Activated T-cell treated with anti-CD3 and anti-CD28 coated beads, Interleukin-2, amount 50 U/mL, for 1 hour (primary cell): ENCODE results near the gene ERFE.
A peak's percentile ranks its signal among the peaks of the same experiment; 100 is the strongest.
"Not testable (repeated sequence)": the region's sequence is repeated elsewhere in the genome, so short reads cannot be mapped to it uniquely, and the experiment has no call there.

Experiments
- DNase-seq: peaks from one replicate; pipeline ENCODE4 v3.0.0-alpha.2; 2020

Gene ERFE

DNA sequence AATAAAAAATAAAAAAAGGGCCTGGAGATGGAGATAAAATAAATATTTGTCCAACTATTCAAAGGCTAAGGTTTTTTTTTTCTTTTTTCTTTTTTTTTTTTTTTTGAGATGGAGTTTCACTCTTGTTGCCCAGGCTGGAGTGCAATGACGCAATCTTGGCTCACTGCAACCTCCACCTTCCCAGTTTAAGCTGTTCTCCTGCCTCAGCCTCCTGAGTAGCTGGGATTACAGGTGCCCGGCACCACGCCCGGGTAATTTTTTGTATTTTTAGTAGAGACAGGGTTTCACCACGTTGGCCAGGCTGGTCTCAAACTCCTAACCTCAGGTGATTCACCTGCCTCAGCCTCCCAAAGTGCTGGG, 12.3 kb downstream of the ERFE start:
- DNase-seq: not testable (repeated sequence)

DNA sequence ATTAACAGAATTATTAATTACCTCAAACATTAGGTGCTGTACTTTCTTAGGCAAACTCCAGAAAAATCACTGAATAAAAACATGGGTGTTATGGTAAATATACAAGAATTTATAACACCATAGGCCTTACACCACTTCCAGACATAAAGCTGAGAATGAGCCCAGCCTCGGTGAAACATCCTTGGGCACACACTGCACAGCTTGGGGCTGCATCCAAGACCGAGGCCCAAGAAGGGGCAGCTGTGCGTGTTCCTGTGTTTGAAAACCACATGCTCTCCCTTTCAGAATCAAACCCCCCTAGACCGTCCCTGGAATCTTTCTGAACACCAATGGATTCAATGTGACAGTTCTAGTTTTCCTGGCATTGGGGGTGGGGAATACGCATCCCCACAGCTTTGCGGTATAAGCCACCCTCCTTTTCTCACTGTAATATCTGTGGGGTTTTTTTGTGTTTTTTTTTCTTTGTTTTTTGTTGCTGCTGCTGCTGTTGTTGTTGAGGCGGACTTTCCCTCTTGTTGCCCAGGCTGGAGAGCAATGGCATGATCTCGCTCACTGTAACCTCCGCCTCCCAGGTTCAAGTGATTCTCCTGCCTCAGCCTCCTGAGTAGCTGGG, 12.9 kb downstream of the ERFE start:
- no peak for DNase-seq

DNA sequence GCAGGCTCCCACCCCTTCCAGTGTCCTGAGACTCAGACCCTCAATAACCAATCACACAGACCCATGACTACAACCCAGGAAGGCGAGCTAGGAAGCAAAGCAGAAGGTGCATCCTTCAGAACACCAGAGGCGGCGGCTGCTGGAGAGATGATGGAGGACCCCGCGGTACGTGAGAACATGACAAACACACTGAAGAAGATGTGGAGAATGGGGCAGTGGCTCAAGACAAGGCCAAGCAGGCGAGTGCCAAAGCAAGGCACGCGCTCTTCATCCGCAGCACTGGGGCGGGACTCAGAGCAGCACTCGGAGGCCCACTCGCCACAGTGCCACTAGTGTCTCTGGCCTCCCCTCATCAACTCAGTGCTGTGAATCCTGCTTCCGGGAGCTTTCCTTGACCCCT, 13.7 kb downstream of the ERFE start:
- no peak for DNase-seq

DNA sequence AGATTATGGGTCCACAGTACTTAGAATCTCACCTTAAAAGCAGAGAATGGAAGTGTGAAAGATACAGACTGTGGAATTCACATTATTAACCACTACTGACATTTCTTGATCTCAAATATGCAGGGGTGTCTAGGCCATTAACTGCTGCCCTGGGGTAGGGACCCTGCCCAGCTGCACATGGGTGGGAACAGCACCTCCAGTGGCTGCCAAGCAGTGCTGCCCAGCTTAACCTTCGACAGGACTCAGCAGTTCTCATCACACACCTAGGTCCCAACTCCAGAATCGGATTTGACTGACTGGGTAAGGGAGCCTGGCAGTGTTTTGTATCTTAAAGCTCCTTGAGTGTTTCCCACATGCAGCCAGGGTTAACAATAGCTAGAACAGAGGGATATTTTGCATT, 14.9 kb downstream of the ERFE start:
- DNase-seq: no peak

DNA sequence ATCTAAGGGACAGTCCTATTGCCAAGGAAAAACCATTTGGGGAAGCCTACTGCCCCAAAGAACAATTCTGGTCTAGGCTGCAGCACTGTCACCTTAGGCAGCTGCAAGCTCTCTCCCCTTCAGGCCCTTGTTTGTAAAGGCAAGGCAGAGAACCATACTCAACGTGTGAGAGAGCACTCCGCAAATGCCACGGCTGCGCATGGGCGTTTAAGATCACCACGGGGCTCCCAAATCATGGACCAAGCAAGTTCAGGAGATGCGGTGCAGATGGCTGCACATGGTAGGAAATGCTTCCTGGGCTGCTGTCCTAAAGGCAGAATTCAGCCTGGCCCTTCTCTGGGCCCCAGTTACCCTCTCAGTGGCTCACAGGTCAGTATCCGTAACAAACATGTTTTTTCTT, 15.5 kb downstream of the ERFE start:
- no peak for DNase-seq

DNA sequence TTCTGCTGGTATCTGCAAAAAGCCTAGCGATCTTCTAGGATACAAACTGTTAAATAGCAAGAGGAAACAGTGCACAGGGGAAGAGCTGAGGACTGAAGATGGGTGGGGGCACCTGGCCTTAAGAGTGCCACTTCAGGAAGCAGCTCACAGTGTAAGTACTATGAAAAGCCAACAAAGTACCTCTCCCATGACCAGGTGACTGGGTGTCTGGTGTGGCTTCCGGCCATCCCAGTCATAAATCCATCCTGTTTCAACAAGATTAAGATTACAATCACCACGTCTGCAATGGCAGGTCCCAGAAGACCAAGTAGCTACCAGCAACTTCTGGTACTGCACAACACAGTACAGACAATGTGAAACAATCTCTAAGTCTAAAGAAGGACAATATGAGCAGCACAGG, 15.9 kb downstream of the ERFE start:
- no peak for DNase-seq

DNA sequence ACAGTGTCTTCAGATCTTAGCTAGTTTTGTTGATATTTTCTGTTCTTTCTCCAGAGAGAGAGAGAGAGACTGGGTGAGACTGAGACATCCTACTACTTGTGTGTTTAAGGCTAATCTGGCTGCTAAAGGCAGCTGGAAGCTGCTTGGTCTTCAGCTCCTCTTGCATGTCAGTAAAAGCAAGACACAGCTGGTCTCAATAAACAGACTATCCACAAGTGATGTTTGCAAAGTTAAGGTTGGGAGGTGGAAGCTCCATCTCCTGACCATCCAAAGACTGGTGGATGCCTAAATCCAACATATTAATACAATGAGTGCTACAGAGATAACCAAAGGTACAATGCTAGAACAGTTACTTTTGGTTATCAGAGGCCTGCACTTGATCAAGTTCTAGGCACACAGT, 17.8 kb downstream of the ERFE start:
- no peak for DNase-seq

DNA sequence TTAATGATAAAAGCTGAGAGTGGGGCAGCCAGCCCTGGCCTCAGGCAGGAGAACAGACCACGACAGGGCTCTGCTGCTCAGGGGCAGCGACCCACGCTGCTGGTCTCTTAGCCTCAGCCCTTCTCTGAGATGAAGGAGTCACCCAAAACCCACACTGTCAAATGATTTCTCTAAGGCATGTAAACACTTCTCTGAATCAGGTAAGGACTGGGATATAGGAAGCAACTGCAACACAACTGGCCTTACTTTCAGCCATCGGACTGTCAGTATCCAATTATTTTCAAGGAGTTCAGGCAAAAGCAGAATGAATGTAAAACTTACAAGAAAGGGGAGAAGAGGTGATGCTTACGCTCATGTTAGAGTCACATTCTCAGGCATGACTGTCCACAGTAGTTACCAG, 21.8 kb downstream of the ERFE start:
- no peak for DNase-seq

DNA sequence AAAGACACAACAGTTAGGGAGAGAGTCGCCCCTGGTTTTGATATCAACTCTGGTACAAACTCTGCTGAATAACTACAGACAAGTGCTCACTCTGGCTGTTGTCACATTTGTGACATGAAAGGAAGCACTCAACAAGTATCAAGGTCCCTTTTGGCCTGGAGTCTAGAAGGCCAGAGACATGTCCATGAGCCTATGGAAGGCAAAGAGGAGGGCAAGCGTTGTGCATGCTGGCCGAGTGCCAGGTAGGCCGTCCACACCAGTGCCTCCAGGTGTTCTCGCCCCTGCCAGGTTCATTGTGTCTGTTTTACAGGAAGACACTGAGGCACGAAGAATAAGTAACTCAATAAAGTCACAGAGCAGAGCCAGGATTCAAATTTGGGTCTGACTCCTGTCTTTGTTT, 23.6 kb downstream of the ERFE start:
- no peak for DNase-seq

DNA sequence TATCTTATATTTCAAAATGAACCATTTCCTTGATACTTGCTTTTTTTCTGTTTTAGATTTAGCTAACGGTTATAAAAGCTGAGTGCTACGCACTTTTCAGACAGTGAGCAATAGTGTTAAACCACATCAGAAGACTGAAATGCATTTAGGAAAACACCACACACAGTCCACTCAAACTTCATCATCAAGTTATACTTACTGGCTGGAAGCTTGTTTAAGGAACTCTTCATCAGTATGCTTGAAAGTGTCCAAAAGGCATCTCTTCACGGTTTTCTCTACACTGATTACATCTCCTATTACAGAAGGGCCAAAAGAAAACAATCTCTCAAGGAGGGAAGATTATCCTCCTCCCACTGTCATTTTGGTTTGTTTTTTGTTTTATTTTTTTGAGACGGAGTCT, 25.1 kb downstream of the ERFE start:
- DNase-seq: no peak

DNA sequence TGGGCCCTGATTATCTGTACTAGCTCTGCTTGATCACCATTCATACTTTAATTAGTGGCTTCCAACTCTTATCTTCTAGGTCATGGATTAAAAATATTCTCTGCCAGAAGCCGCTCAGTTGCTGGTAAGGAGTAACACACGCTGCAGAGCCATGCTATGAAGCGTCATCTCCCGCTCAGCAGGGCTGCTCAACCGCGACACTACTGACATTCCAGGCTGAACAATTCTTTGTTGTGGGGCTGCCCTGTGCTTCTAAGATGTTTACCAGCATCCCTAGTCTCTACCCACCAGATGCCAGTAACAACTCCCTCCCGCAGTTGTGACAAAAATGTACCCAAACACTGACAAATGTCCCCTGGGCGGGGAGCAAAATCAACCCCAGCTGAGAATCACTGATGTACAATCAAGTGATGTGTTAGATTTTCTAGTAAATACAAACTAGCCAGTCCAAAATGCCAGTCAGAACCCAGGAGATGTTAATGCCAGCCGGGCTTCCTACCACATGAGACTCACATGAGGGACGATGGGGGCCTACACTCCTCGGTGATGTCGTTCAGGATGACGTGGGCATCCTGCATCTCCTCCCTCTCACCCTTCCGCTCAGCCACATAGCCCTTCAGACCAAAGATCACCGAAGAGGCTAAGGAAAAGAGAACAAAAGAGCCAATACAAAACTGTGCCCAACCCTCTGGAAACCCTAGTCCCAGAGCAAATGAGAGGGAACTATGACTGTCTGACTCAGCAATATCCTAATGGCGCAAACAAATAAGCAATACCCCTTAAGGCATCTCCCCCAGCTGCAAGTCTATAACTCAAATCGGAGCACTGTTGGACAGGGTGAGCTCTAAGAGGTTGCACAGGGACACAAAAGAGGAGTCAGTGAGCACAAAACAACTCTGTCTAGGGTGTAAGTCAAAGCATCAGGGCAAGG, 29.1 kb downstream of the ERFE start:
- no peak for DNase-seq

DNA sequence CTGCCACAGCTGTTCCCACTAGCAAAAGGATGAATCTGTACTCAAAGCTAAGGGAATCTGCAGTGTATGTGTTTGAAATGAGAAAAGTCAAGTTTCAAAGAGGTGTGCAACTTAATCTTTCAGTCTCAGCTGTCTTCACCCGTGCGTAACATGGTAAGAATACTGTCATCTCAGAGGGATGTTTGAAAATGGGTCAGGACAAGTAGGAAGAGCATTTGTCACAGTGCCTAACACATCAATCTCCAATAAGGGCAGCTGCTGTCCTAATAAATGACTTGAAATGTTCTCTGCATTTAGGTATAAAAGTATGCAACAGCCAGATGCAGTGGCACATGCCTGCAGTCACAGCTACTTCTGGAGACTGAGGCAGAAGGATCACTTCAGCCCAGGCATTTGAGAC, 31.7 kb downstream of the ERFE start:
- DNase-seq: no peak

DNA sequence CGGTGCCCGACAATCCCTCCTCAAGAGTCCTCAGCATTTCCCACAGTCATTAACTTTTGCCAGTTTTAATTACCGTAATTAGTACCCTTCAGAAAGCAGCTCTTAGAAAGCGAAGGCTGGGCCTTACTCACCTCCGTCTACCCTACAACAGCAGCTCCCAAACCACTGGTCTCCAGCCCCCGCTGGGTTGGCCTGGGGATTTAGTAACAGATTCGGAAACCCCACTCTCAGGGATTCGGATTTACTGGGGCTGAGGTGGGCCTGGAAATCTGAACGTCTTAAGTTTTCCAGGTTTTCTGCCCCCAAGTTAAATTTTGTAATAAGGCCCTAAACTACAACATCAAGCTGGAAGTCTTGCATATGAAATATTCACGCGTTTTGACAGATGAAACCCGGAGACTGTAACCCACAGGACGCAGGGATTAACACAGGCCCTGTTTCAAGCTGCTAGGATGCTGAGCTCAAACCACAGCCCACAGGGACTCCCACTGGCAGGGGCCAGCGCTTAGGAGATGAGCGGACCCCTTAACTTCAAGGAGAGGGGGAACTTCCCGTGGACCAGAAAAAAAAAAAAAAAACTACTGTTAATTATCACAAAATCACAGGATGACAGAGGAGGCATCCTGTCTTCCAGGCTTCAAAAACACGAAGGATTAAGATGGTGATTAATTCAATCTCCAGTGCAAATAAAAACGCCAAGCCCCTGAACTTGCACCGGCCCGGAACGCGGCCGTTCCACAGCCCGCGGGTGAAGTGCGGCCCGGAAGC, 43.7 kb downstream of the ERFE start:
- peak; percentile 30 for DNase-seq

DNA sequence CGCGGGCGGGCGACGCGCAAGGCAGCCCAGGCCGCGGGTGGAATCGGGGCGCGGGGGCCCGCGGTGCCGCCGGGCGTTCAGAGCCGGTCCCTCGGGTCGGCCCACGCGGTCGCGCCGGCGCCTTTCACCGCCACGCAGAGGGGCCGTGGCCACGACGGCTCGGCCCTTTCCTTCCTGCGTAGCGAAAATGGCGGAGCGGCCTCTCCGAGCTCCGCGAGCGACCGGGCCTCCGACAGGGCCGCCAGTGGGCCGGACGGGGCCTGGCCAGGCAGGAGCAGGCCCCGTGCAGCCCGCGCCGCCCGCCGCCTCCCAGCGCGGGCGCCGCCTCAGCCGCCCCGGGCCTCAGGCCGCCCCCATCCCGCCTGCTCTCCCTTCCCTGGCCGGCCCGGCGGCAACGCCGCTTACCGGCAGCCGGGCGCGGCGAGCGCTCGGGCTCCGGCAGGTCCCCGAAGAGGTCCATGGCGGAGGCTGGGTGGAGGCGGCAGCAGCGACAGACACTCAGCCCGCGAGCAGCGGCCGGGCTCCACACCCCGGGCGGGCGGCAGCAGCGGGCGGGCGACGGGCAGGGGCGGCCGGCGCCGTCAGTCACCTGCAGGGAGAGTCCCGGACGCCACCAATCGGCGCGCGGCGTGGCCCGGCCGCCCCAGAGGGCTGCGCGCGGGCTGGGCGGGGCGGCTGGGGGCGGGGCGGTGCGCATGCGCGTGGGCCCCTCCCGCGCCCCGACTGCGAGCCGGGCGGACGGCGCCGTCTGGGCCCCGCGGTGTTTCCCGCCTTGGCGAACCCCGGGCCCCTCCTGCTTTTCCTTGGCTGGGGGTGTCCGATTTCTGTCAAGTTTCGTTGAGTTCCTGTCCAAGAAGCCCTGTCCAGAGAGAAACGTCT, 44.6 kb downstream of the ERFE start, which contains the start of gene ILKAP:
TSS of gene ILKAP (minus strand) at position 602 of the 879 bp plus-strand sequence. CDS start at position 460, 142 bp downstream.
- peak; percentile 91 for DNase-seq

DNA sequence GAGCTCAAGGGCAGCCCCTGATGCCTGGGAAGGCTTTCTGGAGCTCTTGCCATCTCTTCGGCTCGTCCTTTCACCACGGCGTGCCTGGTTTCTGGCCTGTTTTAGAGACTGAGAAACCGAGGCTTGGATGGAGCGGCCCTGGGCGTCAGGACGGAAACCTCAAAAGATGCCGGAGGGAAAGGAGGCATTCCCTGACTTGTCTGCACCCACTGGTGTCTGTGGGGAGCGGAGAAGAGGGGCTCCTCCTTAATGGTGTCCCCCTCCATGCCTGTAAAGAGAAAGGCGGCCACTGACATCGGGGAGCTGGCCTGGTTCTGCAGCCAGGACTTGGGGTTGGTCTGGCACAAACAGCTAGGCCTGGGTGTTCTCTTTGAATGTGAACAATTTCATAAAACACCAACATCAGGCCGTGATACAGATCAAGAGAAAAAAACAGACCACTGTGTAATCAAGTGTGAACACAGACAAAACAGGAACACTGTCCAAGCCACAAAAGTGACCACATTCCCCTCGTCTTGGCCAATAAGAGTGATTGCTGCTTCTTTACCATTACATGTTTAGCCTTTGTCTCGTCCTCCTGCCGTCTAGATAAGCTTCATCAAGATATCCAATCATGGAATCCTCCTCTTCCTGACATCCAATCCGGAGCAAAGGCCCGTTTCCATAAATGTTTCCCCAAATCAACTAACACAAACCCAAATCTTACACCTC, 45.4 kb downstream of the ERFE start:
- no peak for DNase-seq

DNA sequence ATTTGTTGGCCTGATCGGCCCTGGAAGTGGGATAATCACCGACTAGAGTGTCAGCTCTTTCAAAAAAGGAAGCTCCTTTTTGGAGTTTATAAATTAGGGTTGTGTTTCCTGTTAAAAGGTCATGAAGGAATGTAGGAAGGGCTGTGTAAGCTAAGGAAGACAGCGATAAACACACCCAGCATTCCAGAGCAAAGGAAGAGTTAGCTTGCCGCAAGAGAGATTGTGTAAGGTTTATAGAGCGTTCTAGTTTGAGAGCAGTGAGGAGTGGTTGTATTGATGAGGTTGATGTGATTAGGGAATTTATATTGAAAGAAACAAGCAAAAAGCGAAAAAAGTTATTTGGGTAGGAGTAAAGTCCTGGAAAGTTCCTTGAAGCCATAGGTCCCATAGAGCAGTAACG, 48.2 kb downstream of the ERFE start:
- DNase-seq: no peak

DNA sequence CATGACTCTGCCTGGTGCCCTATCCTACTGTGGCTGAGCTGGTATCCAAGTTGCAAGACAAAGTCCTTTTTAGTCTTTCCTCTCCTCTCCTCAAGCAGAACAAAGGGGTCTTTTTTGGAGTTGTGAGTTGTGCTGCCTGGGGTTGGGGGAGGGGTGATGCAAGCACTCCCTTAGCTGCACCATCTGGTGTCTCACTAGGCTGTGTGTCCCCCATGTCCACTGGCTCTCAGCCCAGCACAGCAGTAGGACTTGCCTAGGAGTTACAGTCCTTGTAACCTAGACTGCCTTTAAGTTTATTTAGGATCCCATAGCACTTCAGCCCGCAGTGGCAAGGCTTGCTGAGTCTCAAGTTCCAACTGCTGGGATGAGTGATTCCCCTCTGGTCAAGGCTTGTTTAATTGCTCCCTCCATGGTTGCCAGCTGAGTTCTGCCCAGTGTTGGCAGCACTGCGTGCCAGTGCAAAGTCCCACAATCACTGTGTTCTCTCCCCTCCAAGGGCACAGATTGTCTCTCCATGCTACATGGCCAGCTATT, 57.9 kb downstream of the ERFE start:
- no peak for DNase-seq
